Left hindlimb (tissue), 1 donor: Measurements from ENCODE around the gene TSPYL2.
A peak's percentile ranks its signal among the peaks of the same experiment; 100 is the strongest.

Source experiments
- DNase-seq: peaks from one replicate; pipeline ENCODE4 v3.0.0-alpha.2; 2018

TSPYL2 gene

GRCh38 chrX:53081925-53082772 lies at the start of gene TSPYL2:
TSPYL2 (plus strand) TSS chrX:53082367; CDS start chrX:53082499, 132 bp downstream.
- DNase-seq, result peak; percentile 97

GRCh38 chrX:53036149-53036548 lies 46.0 kb upstream of the TSPYL2 start:
- DNase-seq, result no peak

GRCh38 chrX:53039236-53039635 lies 42.9 kb upstream of the TSPYL2 start:
- no peak for DNase-seq

- no peak for DNase-seq
Measured at GRCh38 chrX:53044995-53045394, 37.2 kb upstream of the TSPYL2 start.

GRCh38 chrX:53047228-53047627 lies 34.9 kb upstream of the TSPYL2 start:
- DNase-seq, result no peak

- peak; percentile 88 for DNase-seq
Measured at GRCh38 chrX:53048169-53049126, 33.7 kb upstream of the TSPYL2 start, which contains the start of gene GPR173. GPR173 (plus strand) TSS chrX:53048789; CDS start chrX:53076622, 27,833 bp downstream.

- DNase-seq, result no peak
Measured at GRCh38 chrX:53049127-53049517, 33.0 kb upstream of the TSPYL2 start.

- DNase-seq, result no peak
Measured at GRCh38 chrX:53050841-53051240, 31.3 kb upstream of the TSPYL2 start.

GRCh38 chrX:53055244-53055849 lies 26.8 kb upstream of the TSPYL2 start:
- DNase-seq, result no peak

- no peak for DNase-seq
Measured at GRCh38 chrX:53056292-53056691, 25.9 kb upstream of the TSPYL2 start.

GRCh38 chrX:53065104-53065503 lies 17.1 kb upstream of the TSPYL2 start:
- no peak for DNase-seq

GRCh38 chrX:53071064-53071463 lies 11.1 kb upstream of the TSPYL2 start:
- no peak for DNase-seq

- DNase-seq, result no peak
Measured at GRCh38 chrX:53071604-53072417, 10.4 kb upstream of the TSPYL2 start.

GRCh38 chrX:53072418-53073114 lies 9.6 kb upstream of the TSPYL2 start:
- no peak for DNase-seq

- DNase-seq, result no peak
Measured at GRCh38 chrX:53073115-53073586, 9.0 kb upstream of the TSPYL2 start.

GRCh38 chrX:53075011-53075410 lies 7.2 kb upstream of the TSPYL2 start:
- no peak for DNase-seq

GRCh38 chrX:53076671-53077070 lies 5.5 kb upstream of the TSPYL2 start:
- no peak for DNase-seq

GRCh38 chrX:53077207-53078197 lies 4.7 kb upstream of the TSPYL2 start:
- DNase-seq, result no peak

- no peak for DNase-seq
Measured at GRCh38 chrX:53078943-53079342, 3.2 kb upstream of the TSPYL2 start.
